AG08396 (cell line): ENCODE results near the gene FOXRED1.
"Not testable (repeated sequence)": the region's sequence is repeated elsewhere in the genome, so short reads cannot be mapped to it uniquely, and the experiment has no call there.

Experiments used
- DNase-seq: peaks from one replicate; pipeline ENCODE4 v3.0.0; 2012; ENCODE audit warnings: low spot score, mixed read lengths

Gene FOXRED1

GRCh38 chr11:126268708-126269579 lies at the start of gene FOXRED1, which contains the start of gene SRPRA:
TSS of gene FOXRED1 (plus strand) at chr11:126269154. CDS start at chr11:126269207, 53 bp downstream.
TSS of gene SRPRA (minus strand) at chr11:126268895. CDS start at chr11:126268804, 91 bp downstream.
- DNase-seq: peak; percentile 100

GRCh38 chr11:126219547-126219946 lies 49.4 kb upstream of the FOXRED1 start:
- DNase-seq: no peak

GRCh38 chr11:126224647-126225294 lies 44.2 kb upstream of the FOXRED1 start:
- DNase-seq: no peak

GRCh38 chr11:126225295-126225665 lies 43.7 kb upstream of the FOXRED1 start:
- no peak for DNase-seq

GRCh38 chr11:126226334-126227084 lies 42.4 kb upstream of the FOXRED1 start:
- DNase-seq: no peak

GRCh38 chr11:126229858-126230540 lies 39.0 kb upstream of the FOXRED1 start:
- no peak for DNase-seq

- no peak for DNase-seq
These were observed 37.1 kb upstream of the FOXRED1 start for GRCh38 chr11:126231725-126232459.

GRCh38 chr11:126232683-126233082 lies 36.3 kb upstream of the FOXRED1 start:
- no peak for DNase-seq

- DNase-seq: peak; percentile 15
These were observed 35.6 kb upstream of the FOXRED1 start for GRCh38 chr11:126233391-126233790.

- DNase-seq: peak; percentile 23
These were observed 22.3 kb upstream of the FOXRED1 start for GRCh38 chr11:126246636-126247035.

GRCh38 chr11:126253265-126253664 lies 15.7 kb upstream of the FOXRED1 start:
- DNase-seq: no peak

GRCh38 chr11:126254819-126255218 lies 14.1 kb upstream of the FOXRED1 start:
- DNase-seq: no peak

- not testable (repeated sequence) for DNase-seq
These were observed 13.4 kb upstream of the FOXRED1 start for GRCh38 chr11:126255507-126255906.

- DNase-seq: no peak
These were observed 12.7 kb upstream of the FOXRED1 start for GRCh38 chr11:126256216-126256615.

- no peak for DNase-seq
These were observed 11.8 kb upstream of the FOXRED1 start for GRCh38 chr11:126257144-126257543.

- peak; percentile 63 for DNase-seq
These were observed 11.2 kb upstream of the FOXRED1 start for GRCh38 chr11:126257764-126258163.

GRCh38 chr11:126262216-126262615 lies 6.7 kb upstream of the FOXRED1 start:
- DNase-seq: no peak

GRCh38 chr11:126263489-126263888 lies 5.5 kb upstream of the FOXRED1 start:
- DNase-seq: no peak

- peak; percentile 23 for DNase-seq
These were observed 3.1 kb upstream of the FOXRED1 start for GRCh38 chr11:126265811-126266210.

- no peak for DNase-seq
These were observed 1.3 kb upstream of the FOXRED1 start for GRCh38 chr11:126267650-126268049.

- peak; percentile 63 for DNase-seq
These were observed 620 bp upstream of the FOXRED1 start for GRCh38 chr11:126268361-126268707.
